Panc1 (cell line): Measurements from ENCODE around the gene CIB4. TPM values are rescaled to one million over a fixed set of nuclear protein-coding genes. Genes with fewer than 3 reads are reported as not detected.

Experiments
- ATAC-seq: fragments of 200-7000 bp; cut with Tn5 transposase; 2 replicates; pipeline ENCODE4 v1.9.1; 2020; ENCODE audit warnings: mild to moderate bottlenecking, moderate library complexity
- BruUV-seq: library from RNA; stranded (reverse); fragments of 400-500 nt; replicated peaks from 2 replicates; lab custom pipeline; 2021; lab: Mats Ljungman, UMichigan
- CTCF ChIA-PET: fragments of 300-600 bp; sonication (Branson Sonifier 250); formaldehyde crosslinking; loops from one replicate; lab custom pipeline; 2022; ENCODE audit warnings: antibody characterized with exemption; lab: Charles Lee
- POLR2A ChIA-PET: fragments of 300-600 bp; sonication (Branson Sonifier 250); formaldehyde crosslinking; loops from one replicate; lab custom pipeline; 2022; ENCODE audit warnings: antibody characterized with exemption; lab: Charles Lee
- DNase-seq: peaks from one replicate; pipeline ENCODE4 v3.0.0-alpha.2; 2010; ENCODE audit warnings: low read depth, low spot score
- H3K27ac ChIP-seq: 2 replicates; pipeline ENCODE4 v1.5.1; 2011; ENCODE audit warnings: mild to moderate bottlenecking, low read length, inconsistent platforms
- H3K27me3 ChIP-seq: fragments of 200-500 bp; sonication (Bioruptor generic); 2 replicates; pipeline ENCODE4 v1.6.0; 2014; ENCODE audit warnings: low read length, inconsistent platforms; ENCODE audit not compliant: control insufficient read depth, insufficient read depth
- H3K36me3 ChIP-seq: fragments of 200-500 bp; sonication (Bioruptor generic); 2 replicates; pipeline ENCODE4 v1.5.1; 2014; ENCODE audit warnings: inconsistent platforms, mild to moderate bottlenecking, low read length, moderate library complexity; ENCODE audit not compliant: control insufficient read depth, insufficient read depth
- H3K4me1 ChIP-seq: 2 replicates; pipeline ENCODE4 v1.5.1; 2011; ENCODE audit warnings: inconsistent platforms, mild to moderate bottlenecking, low read length, moderate library complexity; ENCODE audit not compliant: control insufficient read depth, insufficient read depth
- H3K4me3 ChIP-seq, 2 experiments: 2 replicates each; pipeline ENCODE4 v1.5.1; 2011 to 2012; ENCODE audit warnings: low read depth in 2 of 2, low read length in 2 of 2, mild to moderate bottlenecking in 2 of 2, inconsistent platforms in 1 of 2, moderate library complexity in 1 of 2
- H3K9me3 ChIP-seq: fragments of 200-500 bp; sonication (Bioruptor generic); 2 replicates; pipeline ENCODE4 v1.5.1; 2014; ENCODE audit warnings: low read depth, mild to moderate bottlenecking, inconsistent platforms, low read length, moderate library complexity; ENCODE audit not compliant: control insufficient read depth, insufficient read depth
- CTCF ChIP-seq: fragments of 450-650 bp; IDR thresholded peaks from 2 replicates; pipeline ENCODE4 v1.5.1; 2017; ENCODE audit warnings: mild to moderate bottlenecking
- POLR2AphosphoS5 ChIP-seq: IDR thresholded peaks from 2 replicates; pipeline ENCODE4 v1.6.1; 2012; ENCODE audit warnings: mild to moderate bottlenecking, low read depth, low read length, moderate library complexity
- SIN3A ChIP-seq: IDR thresholded peaks from 2 replicates; pipeline ENCODE4 v1.6.1; 2012; ENCODE audit warnings: low read depth, mild to moderate bottlenecking, low read length, moderate library complexity, borderline replicate concordance; ENCODE audit not compliant: insufficient read depth
- TCF7L2 ChIP-seq: IDR thresholded peaks from 2 replicates; pipeline ENCODE4 v1.6.1; 2011; ENCODE audit warnings: mild to moderate bottlenecking, low read depth, low read length, inconsistent platforms
- in situ Hi-C: cut with HindIII; loops from 2 replicates; pipeline ENCODE4 v1.10.0; 2016; ENCODE audit warnings: low sequenced_read_pairs, low pct_unique_long_range_greater_than_20kb
- intact Hi-C: fragments of 100-400 bp; cut with micrococcal nuclease; formaldehyde crosslinking; loops from one replicate; pipeline ENCODE4 v1.10.0; 2022; ENCODE audit not compliant: unreplicated experiment
- total RNA-seq: library from RNA; stranded (reverse); gene quantifications from one replicate; pipeline ENCODE4 v1.2.1, GENCODE V29; 2021; ENCODE audit not compliant: unreplicated experiment
- TF ChIP-seq, protein P1 (sequence below), 2 experiments: IDR thresholded peaks; 2 replicates each; pipeline ENCODE4 v1.6.1; 2011 to 2012; ENCODE audit warnings: low read depth in 2 of 2, control low read depth in 1 of 2, low read length in 1 of 2, mild to moderate bottlenecking in 1 of 2, moderate library complexity in 1 of 2; ENCODE audit not compliant: insufficient read depth in 1 of 2

The CIB4 gene
- total RNA-seq, 1 experiment from 2014 or later = 0.33 TPM

DNA sequence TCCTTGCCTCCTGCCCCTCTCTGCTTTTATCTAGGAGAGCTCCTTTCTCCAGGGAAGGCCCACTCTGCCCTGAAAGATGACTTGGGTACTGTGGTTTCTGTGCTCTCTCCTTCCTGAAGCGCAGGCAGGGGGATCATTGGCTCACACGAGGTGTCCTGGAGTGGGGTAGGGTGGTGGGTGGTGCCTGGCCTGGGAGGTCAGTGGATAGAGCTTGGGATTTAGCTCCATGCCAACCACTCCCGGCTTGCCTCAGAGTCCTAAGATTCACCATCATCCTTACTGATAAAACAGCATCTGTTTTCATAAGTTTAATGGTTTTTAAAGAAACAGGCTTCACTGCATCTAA, 63.1 kb downstream of the CIB4 start:
- ChIA-PET CTCF (interaction anchor here (0.9 to 1.6 kb wide), 3 partner anchors 22 to 136 kb away, joined by 4 to 5 read pairs (median 5); no protein-coding TSS in a partner anchor), POLR2A (no interaction called here)
- no peaks in the 10 kb centered on the region for H3K9me3 ChIP-seq
- ATAC-seq = peak; percentile 40
- no peak for DNase-seq
- TF ChIP-seq, protein P1, sequence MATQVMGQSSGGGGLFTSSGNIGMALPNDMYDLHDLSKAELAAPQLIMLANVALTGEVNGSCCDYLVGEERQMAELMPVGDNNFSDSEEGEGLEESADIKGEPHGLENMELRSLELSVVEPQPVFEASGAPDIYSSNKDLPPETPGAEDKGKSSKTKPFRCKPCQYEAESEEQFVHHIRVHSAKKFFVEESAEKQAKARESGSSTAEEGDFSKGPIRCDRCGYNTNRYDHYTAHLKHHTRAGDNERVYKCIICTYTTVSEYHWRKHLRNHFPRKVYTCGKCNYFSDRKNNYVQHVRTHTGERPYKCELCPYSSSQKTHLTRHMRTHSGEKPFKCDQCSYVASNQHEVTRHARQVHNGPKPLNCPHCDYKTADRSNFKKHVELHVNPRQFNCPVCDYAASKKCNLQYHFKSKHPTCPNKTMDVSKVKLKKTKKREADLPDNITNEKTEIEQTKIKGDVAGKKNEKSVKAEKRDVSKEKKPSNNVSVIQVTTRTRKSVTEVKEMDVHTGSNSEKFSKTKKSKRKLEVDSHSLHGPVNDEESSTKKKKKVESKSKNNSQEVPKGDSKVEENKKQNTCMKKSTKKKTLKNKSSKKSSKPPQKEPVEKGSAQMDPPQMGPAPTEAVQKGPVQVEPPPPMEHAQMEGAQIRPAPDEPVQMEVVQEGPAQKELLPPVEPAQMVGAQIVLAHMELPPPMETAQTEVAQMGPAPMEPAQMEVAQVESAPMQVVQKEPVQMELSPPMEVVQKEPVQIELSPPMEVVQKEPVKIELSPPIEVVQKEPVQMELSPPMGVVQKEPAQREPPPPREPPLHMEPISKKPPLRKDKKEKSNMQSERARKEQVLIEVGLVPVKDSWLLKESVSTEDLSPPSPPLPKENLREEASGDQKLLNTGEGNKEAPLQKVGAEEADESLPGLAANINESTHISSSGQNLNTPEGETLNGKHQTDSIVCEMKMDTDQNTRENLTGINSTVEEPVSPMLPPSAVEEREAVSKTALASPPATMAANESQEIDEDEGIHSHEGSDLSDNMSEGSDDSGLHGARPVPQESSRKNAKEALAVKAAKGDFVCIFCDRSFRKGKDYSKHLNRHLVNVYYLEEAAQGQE (IDR thresholded peaks at IDR 0.05; ENCODE audit: insufficient read depth in 1 of 2, low read depth in 2 of 2, low read length in 1 of 2) = no peak
- no peak for TF ChIP-seq CTCF
- no peak for TF ChIP-seq POLR2AphosphoS5
- no peak for TF ChIP-seq TCF7L2
- TF ChIP-seq SIN3A = no peak
- BruUV-seq = no TSS peak
- H3K27me3 ChIP-seq = peaks cover 3% of the 10 kb centered on the region
- in situ Hi-C loops = no loop called here
- intact Hi-C loops = loop anchor here (5.0 to 10.0 kb wide), 2 partner anchors 106 to 173 kb away; partner anchors contain the start of gene DRC1
- no peaks in the 10 kb centered on the region; the same call in 1 of the 2 replicates for H3K4me1 ChIP-seq
- H3K36me3 ChIP-seq = no peaks in the 10 kb centered on the region
- no peak overlapping the region for H3K27ac ChIP-seq
- H3K4me3 ChIP-seq = no peak overlapping the region

DNA sequence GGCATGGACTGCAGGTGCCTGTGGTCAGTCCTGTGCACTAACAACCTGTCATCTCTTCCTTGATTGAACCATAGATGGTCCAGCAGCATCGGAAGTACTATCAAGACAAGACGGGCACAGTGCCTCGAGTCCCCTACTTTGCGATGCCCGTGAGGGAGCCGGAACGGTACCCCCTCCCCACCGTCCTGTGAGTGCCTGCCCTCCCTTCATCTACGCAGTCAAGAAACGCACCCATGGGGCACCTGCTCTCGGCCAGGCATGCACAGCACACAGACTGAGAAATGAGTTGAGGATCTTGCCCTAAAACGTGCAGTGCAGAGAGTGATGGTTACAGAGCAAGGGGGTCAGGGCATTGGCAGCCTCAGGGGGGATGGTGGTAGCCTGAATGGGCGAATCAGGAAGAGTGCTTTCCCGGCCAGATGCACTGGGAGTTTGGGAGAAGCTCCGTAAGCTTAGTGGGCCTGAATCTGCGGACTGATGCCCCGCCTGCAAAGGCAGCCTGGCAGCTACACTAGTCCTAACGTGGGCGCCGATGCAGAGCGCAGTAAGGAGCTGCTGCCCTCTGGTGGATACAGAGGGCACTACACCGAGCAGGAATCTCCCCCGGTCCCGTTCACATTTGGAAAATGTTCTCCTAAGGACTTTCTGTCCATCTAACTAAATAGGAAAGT, 63.6 kb downstream of the CIB4 start:
- peaks cover 4% of the 10 kb centered on the region for H3K27me3 ChIP-seq
- no peak overlapping the region for H3K27ac ChIP-seq
- TF ChIP-seq CTCF = peak; percentile 98
- no peak for TF ChIP-seq POLR2AphosphoS5
- TF ChIP-seq, protein P1 (IDR thresholded peaks at IDR 0.05; ENCODE audit: insufficient read depth in 1 of 2, low read depth in 2 of 2, low read length in 1 of 2) = 0 out of 4 replicates have a peak, but pooled peaks of 1 of the 2 experiments have one; percentile 27
- no peak for TF ChIP-seq SIN3A
- no peak for TF ChIP-seq TCF7L2
- H3K36me3 ChIP-seq = no peaks in the 10 kb centered on the region
- H3K4me3 ChIP-seq = no peak overlapping the region
- in situ Hi-C loops (no loop called here), intact Hi-C loops (loop anchor here (5.0 to 10.0 kb wide), 2 partner anchors 105 to 173 kb away; partner anchors contain the start of gene DRC1)
- peak; percentile 55 for DNase-seq
- POLR2A ChIA-PET = no interaction called here
- BruUV-seq = no TSS peak
- no peaks in the 10 kb centered on the region; the same call in 1 of the 2 replicates for H3K4me1 ChIP-seq
- ATAC-seq = peak; percentile 89
- no peaks in the 10 kb centered on the region for H3K9me3 ChIP-seq
- CTCF ChIA-PET = interaction anchor here (0.9 to 1.6 kb wide), 4 partner anchors 21 to 137 kb away, joined by 4 to 5 read pairs (median 4); no protein-coding TSS in a partner anchor
